ENCODE measurements around the gene ZNF385D.
A peak's percentile ranks its signal among the peaks of the same experiment; 100 is the strongest.

Gene ZNF385D

GRCh38 chr3:21643752-21644151 lies 107.3 kb downstream of the ZNF385D start:
- no peak for DNase-seq (ENCODE audit: low read depth, low spot score)

GRCh38 chr3:21642433-21642832 lies 108.6 kb downstream of the ZNF385D start:
- DNase-seq (ENCODE audit: low read depth, low spot score) = no peak
- TF ChIP-seq CTCF (IDR thresholded peaks at IDR 0.05; ENCODE audit: low read depth, low read length) = no peak
- no peak overlapping the region for H3K4me3 ChIP-seq (ENCODE audit: low read depth, low read length)
- in situ Hi-C loops (cut with HindIII; ENCODE audit: low sequenced_read_pairs) = no loop called here

More at GRCh38 chr3:21643752-21644151, 107.3 kb downstream of the ZNF385D start:
- in situ Hi-C loops (cut with HindIII; ENCODE audit: low sequenced_read_pairs) = no loop called here
- H3K4me3 ChIP-seq (ENCODE audit: low read depth, low read length) = no peak overlapping the region
- no peak for TF ChIP-seq CTCF (IDR thresholded peaks at IDR 0.05; ENCODE audit: low read depth, low read length)

- H3K4me3 ChIP-seq (ENCODE audit: low read depth, low read length) = no peak overlapping the region
- no peak for TF ChIP-seq CTCF (IDR thresholded peaks at IDR 0.05; ENCODE audit: low read depth, low read length)
- in situ Hi-C loops (cut with HindIII; ENCODE audit: low sequenced_read_pairs) = no loop called here
- DNase-seq (ENCODE audit: low read depth, low spot score) = no peak
Measured at GRCh38 chr3:21641959-21642358, 109.1 kb downstream of the ZNF385D start.

- no peak for TF ChIP-seq CTCF (IDR thresholded peaks at IDR 0.05; ENCODE audit: low read depth, low read length)
- in situ Hi-C loops (cut with HindIII; ENCODE audit: low sequenced_read_pairs) = no loop called here
- DNase-seq (ENCODE audit: low read depth, low spot score) = no peak
- H3K4me3 ChIP-seq (ENCODE audit: low read depth, low read length) = no peak overlapping the region
Measured at GRCh38 chr3:21638488-21638887, 112.5 kb downstream of the ZNF385D start.

GRCh38 chr3:21634112-21634511 lies 116.9 kb downstream of the ZNF385D start:
- TF ChIP-seq CTCF (IDR thresholded peaks at IDR 0.05; ENCODE audit: low read depth, low read length) = no peak
- DNase-seq (ENCODE audit: low read depth, low spot score) = no peak
- in situ Hi-C loops (cut with HindIII; ENCODE audit: low sequenced_read_pairs) = no loop called here
- H3K4me3 ChIP-seq (ENCODE audit: low read depth, low read length) = no peak overlapping the region

GRCh38 chr3:21624524-21624923 lies 126.5 kb downstream of the ZNF385D start:
- no peak for TF ChIP-seq CTCF (IDR thresholded peaks at IDR 0.05; ENCODE audit: low read depth, low read length)
- peak; percentile 39 for DNase-seq (ENCODE audit: low read depth, low spot score)
- no peak overlapping the region for H3K4me3 ChIP-seq (ENCODE audit: low read depth, low read length)
- in situ Hi-C loops (cut with HindIII; ENCODE audit: low sequenced_read_pairs) = no loop called here

- peak; percentile 65 for DNase-seq (ENCODE audit: low read depth, low spot score)
- TF ChIP-seq CTCF (IDR thresholded peaks at IDR 0.05; ENCODE audit: low read depth, low read length) = no peak
- in situ Hi-C loops (cut with HindIII; ENCODE audit: low sequenced_read_pairs) = no loop called here
- H3K4me3 ChIP-seq (ENCODE audit: low read depth, low read length) = no peak overlapping the region
Measured at GRCh38 chr3:21621181-21621651, 129.8 kb downstream of the ZNF385D start.
